Eye (tissue), 1 donor: ENCODE results near the gene TMEM61.
"Not testable (repeated sequence)": the region's sequence is repeated elsewhere in the genome, so short reads cannot be mapped to it uniquely, and the experiment has no call there.

ENCODE experiments used
- DNase-seq: peaks from one replicate; pipeline ENCODE4 v3.0.0-alpha.2; 2015

Gene TMEM61

GRCh38 chr1:55005351-55006140, 25.1 kb downstream of the TMEM61 start:
- no peak for DNase-seq

GRCh38 chr1:55006931-55007330, 26.5 kb downstream of the TMEM61 start:
- no peak for DNase-seq

GRCh38 chr1:55007625-55008024, 27.2 kb downstream of the TMEM61 start:
- DNase-seq, result no peak

- no peak for DNase-seq
These were observed 29.9 kb downstream of the TMEM61 start for GRCh38 chr1:55010194-55010886.

GRCh38 chr1:55010887-55011217, 30.4 kb downstream of the TMEM61 start:
- no peak for DNase-seq

- no peak for DNase-seq
These were observed 32.2 kb downstream of the TMEM61 start for GRCh38 chr1:55012661-55013060.

- DNase-seq, result no peak
These were observed 34.7 kb downstream of the TMEM61 start for GRCh38 chr1:55015123-55015522.

- no peak for DNase-seq
These were observed 35.5 kb downstream of the TMEM61 start for GRCh38 chr1:55015731-55016620.

- no peak for DNase-seq
These were observed 38.0 kb downstream of the TMEM61 start for GRCh38 chr1:55018395-55018794.

- peak; percentile 93 for DNase-seq
These were observed 41.6 kb downstream of the TMEM61 start for GRCh38 chr1:55021942-55022546.

- not testable (repeated sequence) for DNase-seq
These were observed 43.7 kb downstream of the TMEM61 start for GRCh38 chr1:55024163-55024562.

- not testable (repeated sequence) for DNase-seq
These were observed 46.3 kb downstream of the TMEM61 start for GRCh38 chr1:55026682-55027081.

- DNase-seq, result not testable (repeated sequence)
These were observed 50.7 kb downstream of the TMEM61 start for GRCh38 chr1:55031098-55031497.

GRCh38 chr1:55033265-55033614, 52.8 kb downstream of the TMEM61 start:
- DNase-seq, result no peak

- DNase-seq, result peak; percentile 82
These were observed 54.2 kb downstream of the TMEM61 start for GRCh38 chr1:55034476-55035133.

GRCh38 chr1:55035904-55036303, 55.5 kb downstream of the TMEM61 start:
- DNase-seq, result no peak

GRCh38 chr1:55037733-55038551, 57.5 kb downstream of the TMEM61 start:
- peak; percentile 72 for DNase-seq

GRCh38 chr1:55038552-55038838, 58.1 kb downstream of the TMEM61 start:
- DNase-seq, result no peak

- no peak for DNase-seq
These were observed 58.5 kb downstream of the TMEM61 start for GRCh38 chr1:55038974-55039341.

GRCh38 chr1:55039342-55040082, 59.1 kb downstream of the TMEM61 start, which contains the start of gene PCSK9:
Gene PCSK9 (plus strand): TSS chr1:55039548. CDS start chr1:55039838, 290 bp downstream.
- DNase-seq, result peak; percentile 83
